Kidney epithelial cell (primary cell): ENCODE results near the gene VMP1. TPM values are rescaled to one million over a fixed set of nuclear protein-coding genes. Genes with fewer than 3 reads are reported as not detected.

ENCODE experiments used
- DNase-seq: peaks from one replicate; pipeline ENCODE4 v3.0.0-alpha.2; 2010; ENCODE audit warnings: low read depth
- H3K27me3 ChIP-seq: 2 replicates; pipeline ENCODE4 v1.6.0; 2011; ENCODE audit warnings: low read length; ENCODE audit not compliant: control insufficient read depth, insufficient read depth
- H3K36me3 ChIP-seq: 2 replicates; pipeline ENCODE4 v1.5.1; 2011; ENCODE audit warnings: low read length; ENCODE audit not compliant: control insufficient read depth, insufficient read depth
- H3K4me3 ChIP-seq: 2 replicates; pipeline ENCODE4 v1.5.1; 2011; ENCODE audit warnings: low read depth, mild to moderate bottlenecking, control low read depth, low read length
- CTCF ChIP-seq: IDR thresholded peaks from 2 replicates; pipeline ENCODE4 v1.5.1; 2011; ENCODE audit warnings: mild to moderate bottlenecking, moderate library complexity, low read length, control low read depth, inconsistent platforms; ENCODE audit not compliant: insufficient read depth, poor library complexity, severe bottlenecking
- total RNA-seq: library from RNA; depleted of rRNA; stranded (reverse); fragments of >200 nt; gene quantifications from 2 replicates; pipeline ENCODE4 v1.2.3, GENCODE V29; 2015

Gene VMP1
- total RNA-seq, 1 donor from 2014 or later, result 224 TPM

- no peak for TF ChIP-seq CTCF
- no peaks in the 10 kb centered on the region for H3K27me3 ChIP-seq
- no peak for DNase-seq
- no peaks in the 10 kb centered on the region for H3K36me3 ChIP-seq
- H3K4me3 ChIP-seq, result no peak overlapping the region
Measured at GRCh38 chr17:59675231-59675630, 32.2 kb upstream of the VMP1 start.

- no peaks in the 10 kb centered on the region for H3K36me3 ChIP-seq
- no peak overlapping the region for H3K4me3 ChIP-seq
Measured at GRCh38 chr17:59676716-59677115, 30.7 kb upstream of the VMP1 start.

GRCh38 chr17:59678918-59679317, 28.5 kb upstream of the VMP1 start:
- H3K27me3 ChIP-seq, result no peaks in the 10 kb centered on the region
- peaks cover 4% of the 10 kb centered on the region for H3K36me3 ChIP-seq
- no peak for DNase-seq
- no peak for TF ChIP-seq CTCF
- H3K4me3 ChIP-seq, result no peak overlapping the region

More at GRCh38 chr17:59676716-59677115, 30.7 kb upstream of the VMP1 start:
- no peaks in the 10 kb centered on the region for H3K27me3 ChIP-seq
- TF ChIP-seq CTCF, result no peak
- no peak for DNase-seq

- H3K4me3 ChIP-seq, result no peak overlapping the region
- no peaks in the 10 kb centered on the region for H3K27me3 ChIP-seq
- DNase-seq, result no peak
- TF ChIP-seq CTCF, result no peak
- H3K36me3 ChIP-seq, result peaks cover 5% of the 10 kb centered on the region
Measured at GRCh38 chr17:59680314-59680713, 27.1 kb upstream of the VMP1 start.

GRCh38 chr17:59683283-59683682, 24.2 kb upstream of the VMP1 start:
- DNase-seq, result no peak
- TF ChIP-seq CTCF, result no peak
- no peaks in the 10 kb centered on the region for H3K27me3 ChIP-seq
- H3K4me3 ChIP-seq, result no peak overlapping the region
- H3K36me3 ChIP-seq, result peaks cover 6% of the 10 kb centered on the region

- Histone ChIP-seq H3K27me3 (no peaks in the 10 kb centered on the region), H3K36me3 (peaks cover 6% of the 10 kb centered on the region)
- TF ChIP-seq CTCF, result no peak
Measured at GRCh38 chr17:59684967-59685366, 22.5 kb upstream of the VMP1 start.

More at GRCh38 chr17:59684967-59685366, 22.5 kb upstream of the VMP1 start:
- no peak overlapping the region for H3K4me3 ChIP-seq
- no peak for DNase-seq
